Right lobe of liver (tissue), 4 donors: ENCODE measurements around the gene TLE3.

Source experiments
- POLR2A ChIP-seq: fragments of 450-650 bp; IDR thresholded peaks from one replicate; pipeline ENCODE4 v1.6.1; 2017; ENCODE audit warnings: antibody characterized with exemption, mild to moderate bottlenecking
- TF ChIP-seq, protein P1 (sequence below), 4 donors: fragments of 200-600 bp in 3 of 4; fragments of 450-650 bp in 1 of 4; IDR thresholded peaks; one replicate each; pipeline versions ENCODE4 v1.5.1 to v1.8.0; 2016 to 2022; ENCODE audit warnings: antibody characterized with exemption in 4 of 4, mild to moderate bottlenecking in 2 of 4
- donor health status: DM: no; HTN: no; CAD: no.
- donor health status: DM: no; HTN: no; CAD: no.
- donor health status: DM: no; HTN: yes; CAD: no.

DNA sequence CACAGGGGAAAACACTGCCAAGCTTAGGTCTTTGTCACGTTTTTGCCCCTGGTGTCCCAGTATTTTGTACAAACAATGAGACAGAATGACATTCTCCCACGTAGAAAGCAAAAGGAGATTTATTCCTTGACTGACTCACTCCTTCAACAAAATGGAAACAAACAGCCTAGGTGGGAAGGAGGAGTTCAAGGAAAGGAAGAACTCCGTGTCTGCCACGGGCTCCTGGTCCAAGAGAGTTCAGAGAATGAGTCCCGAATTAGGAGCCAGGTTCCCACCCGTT, 8.1 kb downstream of the TLE3 start:
- TF ChIP-seq, protein P1, sequence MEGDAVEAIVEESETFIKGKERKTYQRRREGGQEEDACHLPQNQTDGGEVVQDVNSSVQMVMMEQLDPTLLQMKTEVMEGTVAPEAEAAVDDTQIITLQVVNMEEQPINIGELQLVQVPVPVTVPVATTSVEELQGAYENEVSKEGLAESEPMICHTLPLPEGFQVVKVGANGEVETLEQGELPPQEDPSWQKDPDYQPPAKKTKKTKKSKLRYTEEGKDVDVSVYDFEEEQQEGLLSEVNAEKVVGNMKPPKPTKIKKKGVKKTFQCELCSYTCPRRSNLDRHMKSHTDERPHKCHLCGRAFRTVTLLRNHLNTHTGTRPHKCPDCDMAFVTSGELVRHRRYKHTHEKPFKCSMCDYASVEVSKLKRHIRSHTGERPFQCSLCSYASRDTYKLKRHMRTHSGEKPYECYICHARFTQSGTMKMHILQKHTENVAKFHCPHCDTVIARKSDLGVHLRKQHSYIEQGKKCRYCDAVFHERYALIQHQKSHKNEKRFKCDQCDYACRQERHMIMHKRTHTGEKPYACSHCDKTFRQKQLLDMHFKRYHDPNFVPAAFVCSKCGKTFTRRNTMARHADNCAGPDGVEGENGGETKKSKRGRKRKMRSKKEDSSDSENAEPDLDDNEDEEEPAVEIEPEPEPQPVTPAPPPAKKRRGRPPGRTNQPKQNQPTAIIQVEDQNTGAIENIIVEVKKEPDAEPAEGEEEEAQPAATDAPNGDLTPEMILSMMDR (IDR thresholded peaks at IDR 0.05): no peak
- no peak for TF ChIP-seq POLR2A
